ENCODE data around the gene SOS1.

Gene SOS1

GRCh38 chr2:39120771-39121522 lies at the start of gene SOS1 (continued):
- peak; percentile 68 for TF ChIP-seq PRDM10 (tag by site-specific recombination; IDR thresholded peaks at IDR 0.05)
- peak; percentile 60 for TF ChIP-seq ZIC2 (tag by site-specific recombination; IDR thresholded peaks at IDR 0.05)
- peak; percentile 95 for TF ChIP-seq ZNF600 (tag by site-specific recombination; IDR thresholded peaks at IDR 0.05)
- no peak for TF ChIP-seq HOXD13 (CRISPR knock-in tag; IDR thresholded peaks at IDR 0.05; ENCODE audit: borderline replicate concordance)
- TF ChIP-seq HOXA7 (CRISPR knock-in tag; IDR thresholded peaks at IDR 0.05; ENCODE audit: borderline replicate concordance), result no peak
- no peak for TF ChIP-seq ZNF580 (tag by site-specific recombination; IDR thresholded peaks at IDR 0.05)
- TF ChIP-seq INSM2 (tag by site-specific recombination; IDR thresholded peaks at IDR 0.05), result no peak
- TF ChIP-seq ZNF610 (tag by site-specific recombination; IDR thresholded peaks at IDR 0.05; ENCODE audit: borderline replicate concordance), result 0 out of 2 replicates have a peak, but pooled peaks have one; percentile 27
- peak; percentile 80 for TF ChIP-seq KLF10 (tag by site-specific recombination; IDR thresholded peaks at IDR 0.05)
- TF ChIP-seq GLI4 (tag by site-specific recombination; IDR thresholded peaks at IDR 0.05), result no peak
- TF ChIP-seq CTCF (tag by site-specific recombination; IDR thresholded peaks at IDR 0.05), result no peak; the same call in 1 of the 2 replicates
- peak; percentile 74 for TF ChIP-seq ZNF10 (tag by site-specific recombination; IDR thresholded peaks at IDR 0.05)
- 0 out of 2 replicates have a peak, but pooled peaks have one; percentile 35 for TF ChIP-seq ZBTB6 (tag by site-specific recombination; IDR thresholded peaks at IDR 0.05)
- no peak for TF ChIP-seq ZNF555 (tag by site-specific recombination; conservative IDR thresholded peaks at IDR 0.05)
- TF ChIP-seq ZNF112 (tag by site-specific recombination; IDR thresholded peaks at IDR 0.05), result no peak
- TF ChIP-seq ZNF121 (tag by site-specific recombination; IDR thresholded peaks at IDR 0.05), result no peak
- TF ChIP-seq BCL6B (tag by site-specific recombination; IDR thresholded peaks at IDR 0.05), result no peak
- TF ChIP-seq ZSCAN30 (tag by site-specific recombination; IDR thresholded peaks at IDR 0.05), result peak; percentile 38; the same call in 1 of the 2 replicates
- TF ChIP-seq ZNF239 (tag by site-specific recombination; IDR thresholded peaks at IDR 0.05), result no peak
- TF ChIP-seq ZNF138 (tag by site-specific recombination; IDR thresholded peaks at IDR 0.05; ENCODE audit: borderline replicate concordance), result no peak
- TF ChIP-seq ZNF449 (tag by site-specific recombination; IDR thresholded peaks at IDR 0.05), result 0 out of 2 replicates have a peak, but pooled peaks have one; percentile 36
- TF ChIP-seq ZBTB21 (tag by site-specific recombination; IDR thresholded peaks at IDR 0.05), result no peak
- TF ChIP-seq ZNF292 (tag by site-specific recombination; IDR thresholded peaks at IDR 0.05; ENCODE audit: borderline replicate concordance, low read depth), result no peak
- TF ChIP-seq ZNF707 (tag by site-specific recombination; IDR thresholded peaks at IDR 0.05), result no peak
- no peak for TF ChIP-seq HOXC10 (CRISPR knock-in tag; IDR thresholded peaks at IDR 0.05)
- TF ChIP-seq ATF2 (tag by site-specific recombination; IDR thresholded peaks at IDR 0.05; ENCODE audit: low read depth), result no peak
